HG02840 (cell line): ENCODE results near the gene PML.
"Not testable (repeated sequence)": the region's sequence is repeated elsewhere in the genome, so short reads cannot be mapped to it uniquely, and the experiment has no call there.

ENCODE experiments used
- ATAC-seq: cut with Tn5 transposase; IDR thresholded peaks from one replicate; pipeline ENCODE4 v1.9.1; 2021; ENCODE audit warnings: mild to moderate bottlenecking, moderate library complexity, moderate number of reproducible peaks; ENCODE audit not compliant: unreplicated experiment, low FRiP score

PML gene

DNA sequence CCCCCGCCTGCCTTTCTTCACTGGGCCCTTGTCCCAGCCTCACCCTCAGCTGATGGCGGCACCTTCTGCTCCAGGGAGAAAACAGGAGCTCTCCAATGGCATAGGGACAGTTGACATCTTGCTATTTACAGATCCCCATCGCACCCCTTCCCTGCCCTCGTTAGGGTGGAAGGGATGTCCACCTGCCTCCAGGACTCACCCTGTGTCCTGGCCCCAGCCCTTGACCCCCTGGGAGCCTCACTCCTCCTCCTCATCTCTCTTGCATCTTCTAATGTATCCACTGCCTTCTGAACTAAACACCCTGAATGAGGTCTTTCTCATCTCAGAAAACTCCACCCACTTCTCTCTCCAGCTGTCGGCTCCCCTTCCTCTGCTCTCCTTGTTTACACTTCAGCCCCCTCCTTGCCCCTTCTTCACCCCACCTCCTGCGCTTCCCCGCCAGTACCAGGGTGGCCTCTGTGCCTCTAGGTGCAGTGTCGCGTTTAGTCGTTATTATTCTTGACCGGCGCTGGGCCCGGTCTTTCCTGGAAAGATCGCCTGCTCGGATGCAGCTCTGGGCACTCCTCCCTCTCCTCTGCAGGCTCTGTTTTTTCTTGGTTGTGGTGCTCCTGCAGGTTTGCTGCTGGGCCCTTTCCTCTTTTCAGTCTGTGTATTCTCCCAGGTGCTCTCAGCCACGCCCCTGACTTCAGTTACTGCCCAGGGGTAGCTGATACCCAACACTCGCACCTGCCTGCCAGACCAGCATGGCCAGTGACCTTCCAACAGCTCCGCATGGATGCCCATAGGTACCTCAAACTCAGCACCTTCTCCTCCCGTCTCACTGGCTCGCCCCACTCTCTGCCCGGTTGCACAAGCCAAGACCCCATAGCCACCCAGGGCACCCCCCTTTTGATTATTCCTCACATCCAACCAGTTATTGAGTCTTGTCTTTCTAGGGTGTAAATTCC lies 42.9 kb downstream of the PML start:
- ATAC-seq: no peak

DNA sequence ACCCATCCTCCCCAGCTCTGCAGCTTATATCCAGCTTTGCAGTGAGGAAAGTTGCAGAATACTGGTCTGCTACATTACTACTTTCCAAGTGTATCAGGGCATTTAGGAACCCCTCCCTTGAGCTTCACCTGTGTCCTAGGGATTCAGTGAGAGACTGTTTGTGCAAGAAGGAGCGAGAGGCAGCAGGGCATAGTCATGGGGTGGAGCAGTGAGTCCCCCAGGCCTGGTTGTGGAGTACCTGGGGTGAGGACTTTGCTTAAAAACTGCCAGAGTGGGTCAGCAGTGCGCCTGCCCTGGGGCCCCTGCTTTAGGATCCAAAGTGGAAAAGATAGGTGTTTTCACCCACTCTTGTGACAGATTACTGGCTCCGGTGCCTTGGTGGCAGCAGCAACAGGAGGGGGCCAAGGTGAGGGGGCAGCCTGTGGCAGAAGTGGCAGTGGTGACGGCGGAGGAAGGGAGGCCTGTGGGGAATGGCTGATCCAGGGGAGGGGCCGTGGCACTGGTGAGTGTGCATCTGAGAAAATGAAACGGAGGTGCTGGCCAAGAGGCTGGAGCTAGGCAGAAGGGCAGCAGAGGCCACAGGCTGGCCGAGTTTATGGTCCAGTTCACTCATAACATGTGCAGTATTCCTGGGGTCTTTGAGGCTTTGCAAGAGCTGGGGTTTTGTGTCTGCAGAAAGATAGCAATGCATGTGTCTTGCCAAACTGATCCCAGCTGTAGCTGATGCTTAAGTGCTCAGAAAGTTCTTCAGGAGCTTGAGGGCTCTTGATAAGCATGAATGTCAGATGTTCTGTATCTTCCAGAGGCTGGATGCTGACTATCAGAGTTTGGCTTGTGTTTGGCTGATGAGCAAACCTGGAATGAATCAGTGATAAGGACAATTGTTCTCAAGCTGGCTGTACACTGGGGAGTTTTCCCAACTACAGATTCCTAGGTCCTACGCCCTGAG lies 44.5 kb downstream of the PML start:
- no peak for ATAC-seq

DNA sequence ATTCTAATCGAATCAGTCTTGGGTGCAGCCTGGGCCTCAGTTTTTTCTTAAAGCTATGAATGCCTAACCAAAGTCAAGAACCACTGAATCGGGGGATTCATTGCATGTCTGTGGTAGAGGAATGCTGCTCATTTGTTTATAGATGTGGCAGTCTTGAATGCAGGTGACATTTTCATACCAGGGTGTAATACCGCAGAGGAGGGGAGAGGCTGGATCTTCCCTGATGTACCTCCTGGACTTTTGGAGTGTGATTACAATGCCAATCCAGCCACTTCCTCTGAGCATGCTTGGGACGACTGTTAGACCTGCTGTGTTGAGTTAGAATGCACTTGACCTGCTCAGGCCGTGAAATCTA lies 45.1 kb downstream of the PML start:
- ATAC-seq: no peak

DNA sequence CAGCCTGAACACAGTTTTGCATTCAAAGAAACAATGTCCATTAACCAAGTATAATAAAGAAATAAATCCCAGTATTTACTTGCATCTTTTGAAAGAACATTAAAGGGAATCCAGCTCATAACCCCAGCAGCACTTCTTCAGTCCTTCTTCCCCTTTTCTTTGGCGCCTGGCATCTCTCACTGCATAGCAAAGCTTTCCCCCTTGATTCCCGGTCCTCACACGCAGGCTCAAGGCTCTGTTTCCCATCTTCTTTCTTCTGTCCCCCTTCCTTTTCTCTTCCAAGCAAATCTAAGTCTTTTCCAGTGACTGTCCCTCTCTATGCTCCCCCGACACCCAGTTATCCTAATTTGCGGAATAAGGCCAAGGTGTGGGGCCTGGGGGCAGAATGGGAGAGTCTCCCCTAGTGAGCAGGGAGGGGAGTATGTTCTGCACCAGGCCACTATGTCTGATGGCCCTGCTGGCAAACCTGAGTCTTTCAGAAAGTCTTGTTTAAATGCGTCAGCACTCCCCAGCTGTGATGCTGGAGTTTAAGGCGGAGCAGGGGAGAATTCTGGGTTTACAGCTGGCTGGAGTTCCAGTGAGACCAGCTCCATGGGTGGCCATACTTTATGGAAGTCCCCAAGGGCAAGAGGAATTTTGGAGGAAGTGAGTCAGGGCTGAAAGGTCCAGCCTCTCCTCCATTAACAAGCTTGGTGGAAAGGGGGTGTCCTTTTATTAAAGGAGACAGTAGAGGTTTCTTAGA lies 45.8 kb downstream of the PML start:
- no peak for ATAC-seq

DNA sequence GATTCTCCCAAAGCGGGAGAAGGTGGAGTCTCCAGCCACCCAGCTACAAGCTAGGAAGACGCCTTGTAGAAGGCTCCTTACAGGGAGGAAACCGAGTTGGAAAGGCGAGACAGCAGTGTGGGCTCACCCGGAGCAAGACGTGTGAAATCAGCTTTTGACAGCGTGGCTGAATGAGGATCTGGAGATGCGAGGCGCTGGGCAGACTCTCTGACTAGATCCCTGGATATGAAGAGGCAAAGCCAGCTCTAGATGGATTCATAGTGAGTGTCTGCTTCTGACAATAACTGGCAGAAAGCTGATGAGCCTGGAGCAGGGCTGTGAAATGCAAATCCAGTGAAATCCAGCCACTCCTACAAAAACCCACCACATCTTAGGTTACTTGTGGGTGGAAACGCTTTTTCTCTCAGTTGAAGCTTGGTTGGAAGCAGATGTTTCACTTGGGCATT lies 46.8 kb downstream of the PML start:
- no peak for ATAC-seq

DNA sequence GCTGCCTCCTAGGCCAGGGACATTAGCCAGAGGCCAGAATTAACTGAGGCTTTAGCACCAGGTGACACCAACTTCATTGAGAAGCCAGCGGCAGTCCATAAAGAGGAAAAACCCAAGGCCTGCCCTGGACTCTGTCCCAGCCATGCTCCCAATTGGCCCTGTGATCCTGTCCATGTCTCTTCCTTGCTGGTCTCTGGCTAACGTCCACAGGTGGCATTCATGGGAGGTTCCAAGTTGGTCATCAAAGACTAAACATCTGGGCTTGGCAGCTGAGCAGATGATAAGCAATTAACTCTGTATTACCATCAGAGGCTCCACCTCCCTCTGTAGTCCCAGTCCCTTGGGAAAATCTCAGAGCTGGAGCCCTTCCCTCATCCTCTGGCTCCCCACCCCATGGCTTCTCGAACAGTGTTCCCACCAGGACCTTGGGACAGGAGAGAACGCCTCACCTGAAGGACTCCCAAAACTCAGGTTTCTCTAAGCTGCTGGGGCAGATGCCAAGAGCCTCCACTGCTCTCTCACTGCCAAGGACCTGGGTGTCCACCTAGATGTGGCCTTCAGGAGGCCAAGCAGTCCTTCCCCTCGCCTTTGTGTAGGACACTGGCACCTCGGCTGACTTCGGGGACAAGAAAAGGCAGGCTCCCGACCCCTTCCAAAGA lies 47.4 kb downstream of the PML start:
- no peak for ATAC-seq

DNA sequence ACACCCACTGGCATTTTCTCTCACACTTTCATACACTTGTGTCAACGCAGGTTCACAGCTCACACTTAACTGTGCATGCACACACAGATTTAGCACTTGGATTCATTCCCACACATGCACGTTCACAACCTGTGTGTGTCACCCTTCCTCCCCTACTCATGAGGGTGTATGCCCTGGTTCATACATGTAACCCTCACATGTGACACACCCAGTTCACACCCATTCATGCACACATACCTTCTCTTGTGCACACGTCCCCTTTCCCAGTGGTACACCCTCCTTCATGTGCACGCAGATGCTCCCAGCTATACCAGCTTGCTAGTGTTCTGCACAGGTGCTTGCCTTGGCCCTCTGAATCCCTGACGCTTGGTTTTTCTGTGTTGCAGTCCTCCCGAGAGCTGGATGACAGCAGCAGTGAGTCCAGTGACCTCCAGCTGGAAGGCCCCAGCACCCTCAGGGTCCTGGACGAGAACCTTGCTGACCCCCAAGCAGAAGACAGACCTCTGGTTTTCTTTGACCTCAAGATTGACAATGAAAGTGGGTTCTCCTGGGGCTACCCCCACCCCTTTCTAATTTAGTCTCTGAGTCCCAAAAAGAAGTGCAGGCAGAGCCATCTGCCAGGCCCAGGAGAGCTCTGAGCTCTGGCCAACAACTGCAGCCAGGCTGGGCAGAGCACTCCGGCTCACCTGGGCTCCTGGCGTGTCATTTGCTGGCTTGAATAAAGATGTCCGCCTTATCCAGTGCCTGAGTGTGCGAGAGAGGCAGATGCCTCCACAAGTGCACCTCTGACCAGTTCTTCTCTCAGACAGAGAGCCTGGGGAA lies 48.3 kb downstream of the PML start:
- no peak for ATAC-seq

DNA sequence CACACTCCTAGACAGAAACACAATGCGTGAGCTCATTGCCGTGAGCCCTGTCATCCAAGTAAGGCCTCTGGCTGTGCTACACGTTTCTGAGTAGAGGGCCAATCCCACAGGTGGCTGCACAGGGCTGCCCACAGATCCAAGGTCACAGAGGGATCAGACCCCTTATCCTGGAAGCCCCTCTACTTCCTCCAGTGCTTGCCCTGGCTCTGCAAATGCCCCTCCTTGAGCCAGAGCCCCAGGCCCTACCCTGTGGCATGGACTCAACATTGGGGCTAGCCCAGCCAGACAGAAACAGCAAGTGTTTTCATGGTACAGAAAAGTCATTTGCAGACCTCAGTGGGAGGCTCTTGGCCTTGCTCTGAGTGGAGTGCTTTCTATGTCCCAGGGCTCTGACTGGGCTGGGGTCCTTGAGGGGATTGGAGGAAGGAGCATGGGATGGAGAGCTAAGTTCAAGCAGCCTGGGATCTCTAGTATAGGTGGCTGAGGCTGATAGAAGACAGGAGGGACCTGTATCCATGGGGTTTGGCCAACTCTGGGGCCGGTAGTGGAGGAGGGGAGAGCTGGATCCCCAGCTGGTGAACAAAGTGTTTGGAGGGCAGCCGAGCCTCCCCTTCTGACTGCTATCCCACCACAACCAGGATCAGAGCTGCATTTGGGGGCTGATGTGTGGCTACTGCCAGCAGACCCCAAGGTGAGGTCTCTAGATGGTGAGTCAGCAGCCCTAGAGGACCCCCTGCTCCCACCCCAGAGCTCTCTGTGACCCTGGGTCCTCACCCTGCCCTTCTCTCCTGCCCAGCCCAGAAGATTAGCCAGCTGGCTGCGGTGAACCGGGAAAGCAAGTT lies 49.1 kb downstream of the PML start:
- no peak for ATAC-seq

DNA sequence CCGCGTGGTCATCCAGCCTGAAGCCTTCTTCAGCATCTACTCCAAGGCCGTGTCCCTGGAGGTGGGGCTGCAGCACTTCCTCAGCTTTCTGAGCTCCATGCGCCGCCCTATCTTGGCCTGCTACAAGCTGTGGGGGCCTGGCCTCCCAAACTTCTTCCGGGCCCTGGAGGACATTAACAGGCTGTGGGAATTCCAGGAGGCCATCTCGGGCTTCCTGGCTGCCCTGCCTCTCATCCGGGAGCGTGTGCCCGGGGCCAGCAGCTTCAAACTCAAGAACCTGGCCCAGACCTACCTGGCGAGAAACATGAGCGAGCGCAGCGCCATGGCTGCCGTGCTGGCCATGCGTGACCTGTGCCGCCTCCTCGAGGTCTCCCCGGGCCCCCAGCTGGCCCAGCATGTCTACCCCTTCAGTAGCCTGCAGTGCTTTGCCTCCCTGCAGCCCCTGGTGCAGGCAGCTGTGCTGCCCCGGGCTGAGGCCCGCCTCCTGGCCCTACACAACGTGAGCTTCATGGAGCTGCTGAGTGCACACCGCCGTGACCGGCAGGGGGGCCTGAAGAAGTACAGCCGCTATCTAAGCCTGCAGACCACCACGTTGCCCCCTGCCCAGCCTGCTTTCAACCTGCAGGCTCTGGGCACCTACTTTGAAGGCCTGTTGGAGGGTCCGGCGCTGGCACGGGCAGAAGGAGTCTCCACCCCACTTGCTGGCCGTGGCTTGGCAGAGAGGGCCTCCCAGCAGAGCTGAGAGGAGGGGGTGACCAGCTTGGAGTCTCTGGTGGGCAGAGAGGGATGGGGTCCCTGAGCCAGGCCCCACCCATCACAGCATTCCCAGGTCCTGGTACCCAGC lies 50.0 kb downstream of the PML start:
- ATAC-seq: no peak

DNA sequence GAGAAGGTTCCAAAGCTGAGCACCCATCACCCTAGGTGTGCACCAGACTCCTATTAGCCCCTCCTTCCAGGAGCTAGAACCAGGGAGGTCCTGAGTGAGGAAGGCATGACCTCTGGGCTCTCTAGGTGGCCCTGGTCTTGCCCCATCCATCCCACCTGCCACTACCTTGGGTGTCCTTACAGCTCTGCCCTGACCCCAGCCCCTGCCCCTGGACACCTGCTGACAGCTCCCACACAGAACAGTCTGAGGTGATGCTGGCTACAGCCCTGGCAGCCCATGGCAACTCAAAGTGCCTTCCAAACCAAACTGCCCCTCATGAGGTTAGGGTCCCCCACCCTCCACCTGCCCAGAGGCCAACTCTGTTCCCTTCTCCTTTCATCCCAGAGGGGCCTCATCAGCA lies 50.7 kb downstream of the PML start:
- ATAC-seq: no peak

DNA sequence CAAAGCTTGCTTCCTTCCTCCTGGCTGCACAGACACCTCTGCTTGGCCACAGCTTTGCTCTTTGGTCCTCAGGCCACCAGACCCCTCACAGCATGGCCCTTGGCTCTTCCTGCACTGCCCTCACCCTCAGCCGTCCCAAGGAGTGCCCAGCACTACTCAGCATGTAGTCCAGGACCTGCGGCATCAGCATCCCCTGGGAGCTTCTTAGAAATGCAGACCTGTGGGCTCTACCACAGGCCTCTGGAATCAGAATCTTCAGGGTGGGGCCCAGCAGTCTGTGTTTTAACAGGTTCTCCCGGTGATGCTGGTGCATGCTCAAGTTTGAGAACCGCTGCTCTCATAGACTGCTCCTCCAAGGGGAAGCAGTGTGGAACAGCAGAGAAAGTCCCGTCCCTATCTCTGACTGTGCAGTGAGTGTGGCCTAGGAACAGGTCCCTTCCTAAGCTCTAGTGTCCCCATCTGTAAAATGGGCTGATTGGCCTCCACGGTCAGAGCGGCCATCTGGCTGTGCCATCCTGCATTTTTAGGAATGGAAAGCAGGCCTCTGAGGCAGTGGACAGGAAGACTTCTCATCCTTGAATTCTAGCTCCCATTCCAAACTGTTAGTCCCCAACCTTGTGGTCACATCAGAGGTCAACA lies 51.2 kb downstream of the PML start:
- ATAC-seq: no peak

DNA sequence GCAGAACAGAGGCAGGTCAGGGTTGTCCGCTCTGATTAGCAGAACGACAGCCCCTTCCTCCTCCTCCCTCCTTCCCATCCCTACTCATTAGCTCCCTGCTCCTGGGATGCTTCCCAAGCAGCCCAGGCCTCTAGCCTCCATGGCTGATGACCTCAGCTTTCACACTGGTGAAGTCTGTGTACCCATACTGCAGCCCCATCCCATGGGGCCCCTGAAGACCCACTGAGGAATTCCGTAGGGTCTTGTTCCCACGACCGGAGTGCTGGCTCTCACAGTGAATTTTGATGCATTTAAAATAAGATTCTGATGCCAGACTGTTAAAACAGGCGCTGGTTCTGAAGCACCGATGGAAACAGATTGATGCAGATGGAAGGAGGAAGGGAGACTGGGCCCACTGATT lies 51.8 kb downstream of the PML start:
- ATAC-seq: no peak

DNA sequence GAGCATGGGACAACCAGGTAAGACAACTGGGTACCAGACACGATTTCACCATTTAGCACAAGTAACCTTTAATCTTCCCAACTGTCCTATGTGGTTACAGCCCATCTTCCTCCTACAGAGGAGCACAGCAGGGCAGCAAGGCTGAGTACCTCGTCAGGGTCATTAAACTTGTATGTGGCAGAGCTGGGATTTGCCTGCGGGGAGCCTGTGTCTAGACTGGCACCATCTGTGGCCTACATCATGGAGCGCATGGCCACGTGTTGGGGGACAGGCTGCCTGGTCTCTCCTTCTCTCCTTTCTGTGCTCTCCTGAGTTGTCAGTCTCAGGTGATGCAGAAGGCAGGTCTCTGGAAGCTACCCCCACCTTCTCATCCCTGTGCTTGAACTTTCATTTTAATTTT lies 55.6 kb downstream of the PML start:
- no peak for ATAC-seq

DNA sequence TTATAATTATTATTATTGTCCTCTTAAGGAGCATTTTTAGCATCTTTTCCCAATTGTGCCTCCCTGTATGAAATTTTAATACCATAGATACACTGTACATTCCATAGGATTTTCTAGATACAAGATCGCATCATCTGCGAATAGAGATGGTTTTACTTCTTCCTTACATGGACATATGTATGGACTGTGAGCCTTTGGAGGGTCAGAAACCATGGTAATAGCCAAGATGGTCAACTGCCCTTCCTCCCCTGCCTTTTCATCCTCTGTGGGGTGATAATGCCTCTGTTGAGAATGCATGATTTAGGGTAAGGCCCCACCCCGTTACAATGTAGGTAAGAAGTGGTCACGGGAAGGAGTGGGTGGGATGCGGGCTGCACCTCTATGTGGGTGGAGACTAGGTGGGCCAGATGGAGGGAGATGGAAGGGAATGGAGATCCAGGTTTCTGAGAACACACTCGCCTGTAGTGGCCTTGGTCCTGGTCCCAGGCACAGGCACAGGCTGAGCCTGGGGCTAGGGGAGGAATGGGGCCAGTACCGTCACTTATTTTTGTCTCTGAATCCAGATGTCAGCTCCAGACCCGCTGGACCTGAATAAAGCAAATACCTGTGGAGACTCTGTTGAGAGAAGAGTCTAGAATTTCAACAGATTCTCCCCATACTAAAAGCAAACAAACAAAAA lies 56.2 kb downstream of the PML start:
- no peak for ATAC-seq

DNA sequence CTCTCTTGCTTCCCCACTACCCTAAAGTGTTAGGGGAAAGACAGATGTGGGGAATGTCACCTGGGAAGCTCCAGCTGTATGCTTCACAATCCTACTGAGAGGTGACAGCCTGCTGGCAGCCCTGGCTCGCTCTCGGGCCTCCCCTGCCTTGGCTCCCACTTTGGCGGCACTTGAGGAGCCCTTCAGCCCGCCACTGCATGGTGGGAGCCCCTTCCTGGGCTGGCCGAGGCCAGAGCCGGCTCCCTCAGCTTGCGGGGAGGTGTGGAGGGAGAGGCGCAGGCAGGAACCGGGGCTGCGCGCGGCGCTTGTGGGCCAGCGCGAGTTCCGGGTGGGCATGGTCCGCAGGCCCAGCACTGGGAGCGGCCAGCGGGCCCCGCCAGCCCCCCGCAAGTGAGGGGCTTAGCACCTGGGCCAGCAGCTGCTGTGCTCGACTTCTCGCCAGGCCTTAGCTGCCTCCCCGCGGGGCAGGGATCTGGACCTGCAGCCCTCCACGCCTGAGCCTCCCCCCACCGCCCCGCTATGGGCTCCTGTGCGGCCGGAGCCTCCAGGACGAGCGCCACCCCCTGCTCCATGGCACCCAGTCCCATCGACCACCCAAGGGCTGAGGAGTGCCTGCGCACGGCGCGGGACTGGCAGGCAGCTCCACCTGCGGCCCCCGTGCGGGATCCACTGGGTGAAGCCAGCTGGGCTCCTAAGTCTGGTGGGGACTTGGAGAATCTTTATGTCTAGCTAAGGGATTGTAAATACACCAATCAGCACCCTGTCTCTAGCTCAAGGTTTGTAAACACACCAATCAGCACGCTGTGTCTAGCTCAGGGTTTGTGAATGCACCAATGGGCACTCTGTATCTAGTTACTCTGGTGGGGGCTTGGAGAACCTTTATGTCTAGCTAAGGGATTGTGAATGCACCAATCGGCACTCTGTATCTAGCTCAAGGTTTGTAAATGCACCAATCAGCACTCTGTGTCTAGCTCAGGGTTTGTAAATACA lies 58.0 kb downstream of the PML start:
- not testable (repeated sequence) for ATAC-seq
